HG03575 (cell line): ENCODE measurements around the gene MYH16.
"Not testable (repeated sequence)": the region's sequence is repeated elsewhere in the genome, so short reads cannot be mapped to it uniquely, and the experiment has no call there.

Source experiments
- ATAC-seq: cut with Tn5 transposase; IDR thresholded peaks from one replicate; pipeline ENCODE4 v1.9.1; 2021; ENCODE audit not compliant: unreplicated experiment, insufficient number of reproducible peaks, low FRiP score; ENCODE audit errors: extremely low read depth

The MYH16 gene

DNA sequence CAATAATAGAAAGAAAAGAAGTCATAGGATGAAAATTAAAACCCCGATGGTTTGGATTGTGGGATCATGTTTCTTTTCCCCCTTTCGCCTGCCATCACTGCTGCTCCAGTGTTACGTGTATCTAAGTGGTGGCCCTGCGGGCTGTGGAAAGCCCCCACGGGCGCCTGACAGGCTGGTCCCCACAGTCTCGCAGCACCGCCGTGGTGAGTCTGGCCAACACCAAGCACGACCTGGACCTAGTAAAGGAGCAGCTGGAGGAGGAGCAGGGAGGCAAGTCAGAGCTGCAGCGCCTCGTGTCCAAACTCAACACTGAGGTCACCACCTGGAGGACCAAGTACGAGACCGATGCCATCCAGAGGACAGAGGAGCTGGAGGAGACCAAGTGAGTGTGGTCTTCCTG lies 19.5 kb downstream of the MYH16 start:
- no peak for ATAC-seq

DNA sequence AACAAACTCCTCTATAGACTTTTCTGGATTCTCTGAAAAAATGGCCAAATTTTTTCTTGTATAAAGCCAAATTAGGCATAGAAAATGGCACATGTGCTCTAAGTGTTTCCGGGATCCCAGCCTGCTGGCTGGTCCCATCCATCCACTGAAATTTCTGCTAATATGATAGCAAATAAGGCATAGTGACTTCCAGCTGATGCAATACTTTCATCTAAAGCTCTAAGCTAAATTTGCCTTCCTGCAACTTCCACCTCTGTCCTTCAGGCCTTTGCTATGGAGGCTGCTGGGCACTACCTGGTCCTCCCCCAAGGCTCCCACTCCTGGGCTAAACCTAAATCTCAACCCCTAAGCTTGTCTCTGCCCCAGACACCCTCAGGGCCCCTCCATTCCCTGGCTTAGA lies 20.5 kb downstream of the MYH16 start:
- no peak for ATAC-seq

DNA sequence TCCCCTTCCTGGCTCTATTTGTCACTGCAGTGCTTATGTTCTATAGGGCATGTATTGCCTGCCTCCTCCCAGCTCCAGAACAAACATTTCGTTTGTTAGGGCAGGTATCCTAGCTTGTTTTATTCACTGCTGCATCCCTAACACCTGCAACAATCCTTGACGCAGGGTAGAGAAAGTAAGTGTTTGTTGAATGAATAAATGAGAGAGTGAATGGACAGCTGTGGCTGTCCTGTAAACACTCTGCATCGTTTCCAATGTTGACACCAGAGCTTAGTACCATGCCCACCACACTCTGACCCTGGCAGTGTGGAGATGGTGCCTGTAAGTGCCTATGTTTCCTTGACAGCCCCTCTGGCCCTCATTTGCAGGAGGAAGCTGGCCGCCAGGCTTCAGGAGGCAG lies 21.0 kb downstream of the MYH16 start:
- no peak for ATAC-seq

DNA sequence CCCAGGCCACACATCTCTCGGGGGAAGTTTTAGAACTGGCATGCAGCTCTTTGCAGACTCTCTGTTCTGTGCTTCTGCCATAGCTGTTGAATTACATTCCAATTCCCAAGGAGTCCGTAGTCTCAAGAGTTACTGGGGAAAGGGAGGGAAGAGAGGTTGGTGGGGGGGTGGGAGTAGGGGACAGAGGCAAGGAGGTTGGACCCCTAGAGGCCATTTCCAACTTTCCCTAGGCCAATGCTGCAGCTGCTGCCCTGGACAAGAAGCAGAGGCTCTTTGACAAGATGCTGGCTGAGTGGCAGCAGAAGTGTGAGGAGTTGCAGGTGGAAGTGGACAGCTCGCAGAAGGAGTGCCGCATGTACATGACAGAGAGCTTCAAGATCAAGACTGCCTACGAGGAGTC lies 23.8 kb downstream of the MYH16 start:
- ATAC-seq: no peak

DNA sequence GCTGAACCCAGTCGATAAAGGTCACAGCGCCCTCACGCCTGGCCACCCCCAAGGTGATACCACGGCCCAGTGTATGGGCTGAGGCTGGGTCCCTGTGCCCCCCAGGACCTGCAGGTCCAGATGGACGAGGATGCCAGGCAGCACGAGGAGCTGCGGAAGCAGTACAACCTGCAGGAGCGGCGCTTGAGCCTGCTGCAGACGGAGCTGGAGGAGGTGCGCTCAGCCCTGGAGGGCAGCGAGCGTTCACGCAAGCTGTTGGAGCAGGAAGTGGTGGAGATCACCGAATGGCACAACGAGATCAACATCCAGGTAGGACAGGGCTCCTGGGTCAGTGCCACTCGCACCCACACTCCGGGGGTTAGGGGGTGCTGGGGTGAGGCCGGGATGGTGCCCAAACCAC lies 28.9 kb downstream of the MYH16 start:
- ATAC-seq: no peak

DNA sequence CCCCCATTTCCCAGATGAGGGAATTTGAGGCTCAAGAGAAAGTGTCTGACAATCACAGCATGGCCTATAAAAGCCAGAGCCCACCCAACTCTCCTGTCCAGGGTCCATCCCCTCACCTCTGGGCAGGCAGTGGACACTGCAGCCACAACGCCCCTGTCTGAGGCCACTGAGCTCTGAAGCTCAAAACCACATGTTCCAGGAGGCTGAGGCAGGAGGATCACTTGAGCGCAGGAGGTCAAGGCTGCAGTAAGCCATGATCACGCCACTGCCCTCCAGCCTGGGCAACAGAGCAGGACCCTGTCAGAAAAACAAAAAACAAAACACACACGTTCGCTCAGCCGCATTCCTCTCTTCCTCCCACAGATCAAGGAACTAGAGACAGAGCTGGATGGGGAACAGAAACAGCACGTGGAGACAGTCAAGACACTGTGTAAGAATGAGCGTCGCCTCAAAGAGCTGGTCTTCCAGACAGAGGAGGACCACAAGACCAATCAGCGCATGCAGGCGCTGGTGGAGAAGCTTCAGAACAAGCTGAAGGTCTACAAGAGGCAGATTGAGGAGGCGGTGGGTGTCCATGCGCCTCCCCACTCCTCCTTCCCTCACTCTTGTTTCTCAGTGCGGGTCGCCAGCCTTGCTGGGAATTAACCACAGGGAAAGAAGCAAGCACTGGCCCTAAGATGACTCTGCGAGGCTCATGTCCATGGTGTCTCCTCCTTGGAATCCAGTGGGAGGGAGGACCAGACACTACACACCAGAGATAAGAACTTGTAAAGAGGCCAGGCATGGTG lies 33.0 kb downstream of the MYH16 start:
- no peak for ATAC-seq

DNA sequence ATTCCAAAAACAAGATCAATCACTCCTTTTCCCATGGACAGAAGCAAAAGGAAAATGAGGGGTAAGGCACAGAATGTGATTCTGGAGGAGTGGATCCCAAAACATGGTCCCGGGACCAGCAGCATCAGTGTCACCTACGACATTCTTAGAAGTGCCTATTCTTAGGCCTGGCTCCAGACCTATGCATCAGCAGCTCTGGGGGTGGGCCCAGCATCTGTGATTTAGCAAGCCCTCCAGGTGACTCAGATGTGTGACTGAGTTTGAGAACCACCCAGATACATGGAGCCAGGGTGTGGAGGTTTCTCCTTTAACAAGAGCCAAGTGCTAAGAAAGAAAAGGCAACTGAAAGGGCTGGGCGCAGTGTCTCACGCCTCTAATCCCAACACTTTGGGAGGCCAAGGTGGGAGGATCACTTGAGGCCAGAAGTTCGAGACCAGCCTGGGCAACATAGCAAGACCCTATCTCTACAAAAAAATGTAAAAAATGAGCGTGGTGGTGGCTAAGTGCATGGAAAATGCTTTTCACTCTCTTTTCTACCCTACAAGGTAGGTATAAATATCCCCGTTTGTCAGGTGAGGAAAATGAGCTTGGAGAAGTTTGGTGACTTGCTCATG lies 35.9 kb downstream of the MYH16 start:
- no peak for ATAC-seq

DNA sequence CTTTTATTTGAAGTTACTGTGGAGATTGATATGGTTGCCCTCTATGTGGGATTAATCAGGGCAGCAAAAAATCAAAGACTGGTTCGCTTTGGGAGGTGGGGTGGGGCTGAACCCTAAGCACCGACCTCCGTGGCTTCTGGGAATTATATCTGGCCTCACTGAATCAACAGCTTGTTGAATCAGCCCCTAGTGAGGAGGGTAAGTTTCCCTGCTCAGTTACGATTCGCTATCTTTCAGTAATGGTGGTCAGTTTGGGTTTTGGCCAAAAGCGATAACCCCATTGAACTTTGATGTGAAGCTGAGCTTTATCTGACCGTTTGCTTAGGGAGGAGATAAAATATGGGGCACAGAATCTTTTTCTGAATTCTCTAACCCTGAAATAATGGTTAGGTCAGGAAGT lies 36.5 kb downstream of the MYH16 start:
- no peak for ATAC-seq

DNA sequence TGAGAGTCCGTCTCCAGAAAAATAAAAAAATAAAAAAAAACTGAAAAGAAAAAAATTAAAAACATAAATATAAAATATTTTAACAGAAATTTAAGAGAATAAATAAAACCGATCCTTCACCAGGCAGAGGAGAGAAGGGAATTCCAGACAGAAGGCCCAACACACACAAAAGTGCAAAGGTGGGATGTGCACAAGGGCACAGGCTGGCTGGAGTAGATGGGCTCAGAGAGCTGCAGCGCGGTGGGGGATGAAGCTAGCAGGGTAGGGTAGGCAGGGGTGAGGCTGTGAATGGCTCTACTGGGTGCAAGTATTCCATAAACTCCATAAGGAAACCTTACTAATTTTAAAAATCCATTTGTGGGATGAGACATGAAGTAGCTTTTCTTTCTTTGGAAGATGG lies 37.4 kb downstream of the MYH16 start:
- no peak for ATAC-seq

DNA sequence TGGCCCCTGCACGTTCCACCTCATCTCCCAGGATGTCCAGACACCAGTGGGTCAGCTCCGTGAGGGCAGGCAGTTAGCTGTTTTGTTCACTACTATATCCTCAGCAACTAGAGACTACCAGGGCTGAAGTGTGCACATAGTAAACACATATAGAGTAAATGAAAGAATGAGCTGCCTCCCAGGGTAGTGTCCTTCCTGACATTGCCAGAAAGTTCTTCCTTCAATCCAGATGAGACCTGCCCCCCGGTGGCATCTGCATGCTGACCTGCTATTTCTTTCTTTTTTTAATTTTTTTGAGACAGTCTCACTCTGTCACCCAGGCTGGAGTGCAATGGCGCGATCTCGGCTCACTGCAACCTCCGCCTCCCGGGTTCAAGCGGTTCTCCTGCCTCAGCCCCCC lies 39.1 kb downstream of the MYH16 start:
- no peak for ATAC-seq

DNA sequence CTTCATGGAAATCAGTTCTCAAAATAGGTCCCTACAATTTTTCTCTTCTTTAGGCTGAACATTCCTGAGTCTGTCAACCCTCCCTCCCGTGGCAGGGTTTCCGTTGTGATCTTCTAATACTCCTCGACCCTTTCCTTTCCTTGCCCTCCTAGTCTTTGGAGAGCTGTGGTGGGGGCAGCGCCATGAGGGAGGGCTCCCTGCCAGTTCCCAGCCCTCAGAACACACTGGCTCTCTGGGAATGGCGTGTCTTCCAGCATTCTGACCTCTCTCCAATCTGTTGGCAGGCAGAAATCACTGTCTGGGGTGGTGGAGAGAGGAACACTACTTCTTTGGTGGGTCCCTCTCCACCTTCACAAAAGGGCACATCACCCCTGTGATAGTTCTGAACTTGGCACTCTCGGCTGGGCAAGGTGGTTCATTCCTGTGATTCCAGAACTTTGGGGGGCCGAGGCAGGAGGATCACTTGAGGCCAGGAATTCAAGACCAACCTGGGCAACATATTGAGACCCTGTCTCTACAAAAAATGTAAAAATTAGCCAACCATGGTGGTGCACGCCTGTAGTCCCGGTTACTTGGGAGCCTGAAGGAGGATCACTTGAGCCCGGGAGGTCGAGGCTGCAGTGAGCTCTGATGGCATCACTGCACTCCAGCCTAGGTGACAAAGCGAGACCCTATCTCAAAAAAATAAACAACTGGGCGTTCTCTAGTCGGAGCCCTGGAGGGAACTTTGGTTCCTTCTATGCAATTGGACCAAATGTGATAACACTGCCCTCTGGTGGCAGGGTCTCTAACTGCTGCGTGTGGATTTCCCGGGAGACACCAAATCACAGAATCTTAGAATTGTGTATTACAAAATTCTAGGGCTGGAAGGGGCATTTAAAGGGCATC lies 39.9 kb downstream of the MYH16 start:
- no peak for ATAC-seq

DNA sequence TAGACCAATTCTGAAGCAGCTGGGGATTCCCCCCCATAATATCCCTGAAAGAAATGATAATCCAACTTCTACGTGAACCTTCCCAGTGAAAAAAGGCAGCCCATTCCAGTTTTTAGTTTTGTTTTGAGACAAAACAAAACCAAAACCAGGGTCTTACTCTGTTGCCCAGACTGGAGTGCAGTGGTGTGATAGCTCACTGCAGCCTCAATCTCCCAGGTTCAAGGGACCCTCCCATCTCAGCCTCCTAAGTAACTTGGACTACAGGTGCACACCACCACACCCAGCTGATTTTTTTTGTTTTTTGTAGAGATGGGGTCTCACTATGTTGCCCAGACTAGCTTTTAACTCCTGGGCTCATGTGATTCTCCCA lies 40.5 kb downstream of the MYH16 start:
- no peak for ATAC-seq

DNA sequence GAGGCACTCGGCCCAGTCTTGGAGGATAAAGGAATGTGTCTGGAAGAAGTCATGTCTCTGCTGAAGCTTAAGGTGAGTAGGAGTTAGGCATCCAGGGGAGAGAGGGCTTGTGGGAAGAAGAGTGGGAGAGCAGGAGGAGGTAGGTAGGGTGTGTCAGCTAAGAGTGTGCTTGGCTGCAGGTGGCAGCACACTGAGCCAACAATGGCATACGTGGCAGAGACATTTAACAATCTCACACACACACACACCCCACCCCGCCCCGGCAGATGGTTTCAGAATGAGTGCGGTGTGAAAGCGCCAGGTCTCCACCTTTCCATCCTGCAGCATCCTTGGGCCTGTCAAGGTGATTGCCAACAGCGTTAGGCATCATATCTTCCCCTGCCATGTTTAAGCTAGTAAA lies 41.9 kb downstream of the MYH16 start:
- ATAC-seq: no peak

DNA sequence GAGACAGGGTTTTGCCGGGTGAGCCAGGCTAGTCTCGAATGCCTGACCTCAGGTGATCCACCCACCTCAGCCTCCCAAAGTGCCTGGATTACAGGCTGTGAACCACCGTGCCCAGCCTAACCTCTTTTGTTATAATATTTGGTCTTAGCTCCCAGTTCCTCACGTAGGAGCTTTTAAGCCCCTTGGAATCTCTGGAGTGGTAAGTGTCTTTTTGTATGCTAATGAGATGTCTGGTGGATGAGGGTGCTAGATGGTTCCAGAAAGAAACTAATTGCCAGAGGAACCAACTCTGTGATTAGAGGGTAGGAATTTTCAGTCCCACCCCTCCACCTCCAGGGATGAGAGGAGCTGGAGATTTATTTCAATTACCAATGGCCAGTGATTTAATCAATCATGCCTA lies 47.7 kb downstream of the MYH16 start:
- no peak for ATAC-seq

DNA sequence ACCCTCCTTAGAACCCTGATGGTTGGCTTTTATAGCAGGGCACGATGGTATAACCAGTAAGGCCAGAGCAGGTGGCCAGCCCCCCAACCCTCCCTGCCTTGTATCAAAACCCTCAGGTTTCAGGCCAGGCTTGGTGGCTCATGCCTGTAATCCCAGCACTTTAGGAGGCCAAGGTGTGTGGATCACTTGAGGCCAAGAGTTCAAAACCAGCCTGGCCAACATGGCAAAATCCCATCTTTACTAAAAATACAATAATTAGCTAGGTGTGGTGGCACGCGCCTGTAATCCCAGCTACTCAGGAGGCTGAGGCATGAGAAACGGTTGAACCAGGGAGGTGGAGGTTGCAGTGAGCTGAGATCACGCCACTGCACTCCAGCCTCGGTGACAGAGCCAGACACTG lies 50.0 kb downstream of the MYH16 start:
- ATAC-seq: not testable (repeated sequence)

DNA sequence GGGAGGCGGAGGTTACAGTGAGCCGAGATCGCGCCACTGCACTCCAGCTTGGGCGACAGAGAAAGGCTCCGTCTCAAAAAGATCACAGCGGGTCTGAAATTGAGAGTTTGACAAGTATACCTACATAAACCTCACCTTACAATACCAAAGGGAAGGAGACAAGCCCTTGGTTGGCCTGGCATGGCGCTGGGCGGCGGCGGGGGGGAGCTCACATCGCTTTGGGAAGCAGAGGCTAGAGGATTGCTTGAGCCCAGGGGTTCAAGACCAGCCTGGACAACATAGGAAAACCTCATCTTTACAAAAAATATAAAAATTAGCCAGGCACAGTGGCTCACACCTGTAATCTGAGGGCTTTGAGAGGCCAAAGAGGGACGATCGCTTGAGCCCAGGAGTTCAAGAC lies 51.9 kb downstream of the MYH16 start:
- no peak for ATAC-seq

DNA sequence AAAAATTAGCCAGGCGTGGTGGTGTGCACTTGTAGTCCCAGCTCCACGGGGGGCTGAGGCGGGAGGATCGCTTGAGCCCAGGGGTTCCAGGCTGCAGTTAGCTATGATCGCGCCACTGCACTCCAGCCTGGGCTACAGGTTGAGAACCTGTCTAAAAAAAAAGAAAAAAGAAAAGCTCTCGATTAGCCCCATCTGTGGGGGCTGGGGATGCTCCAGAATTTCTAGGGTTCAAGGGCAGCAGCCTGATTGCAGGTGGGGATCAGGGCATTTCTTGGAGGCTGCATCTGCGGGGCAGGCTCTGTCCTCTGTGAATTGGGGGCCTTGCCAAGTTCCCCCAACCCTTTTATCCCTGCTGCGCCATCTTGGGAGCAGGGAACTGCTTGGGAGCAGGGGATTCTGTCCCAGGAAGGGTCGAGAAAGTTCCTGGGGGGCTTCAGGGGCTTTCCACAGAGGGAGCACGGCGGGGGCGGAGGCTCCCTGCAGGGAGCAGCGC lies 52.4 kb downstream of the MYH16 start:
- ATAC-seq: no peak

DNA sequence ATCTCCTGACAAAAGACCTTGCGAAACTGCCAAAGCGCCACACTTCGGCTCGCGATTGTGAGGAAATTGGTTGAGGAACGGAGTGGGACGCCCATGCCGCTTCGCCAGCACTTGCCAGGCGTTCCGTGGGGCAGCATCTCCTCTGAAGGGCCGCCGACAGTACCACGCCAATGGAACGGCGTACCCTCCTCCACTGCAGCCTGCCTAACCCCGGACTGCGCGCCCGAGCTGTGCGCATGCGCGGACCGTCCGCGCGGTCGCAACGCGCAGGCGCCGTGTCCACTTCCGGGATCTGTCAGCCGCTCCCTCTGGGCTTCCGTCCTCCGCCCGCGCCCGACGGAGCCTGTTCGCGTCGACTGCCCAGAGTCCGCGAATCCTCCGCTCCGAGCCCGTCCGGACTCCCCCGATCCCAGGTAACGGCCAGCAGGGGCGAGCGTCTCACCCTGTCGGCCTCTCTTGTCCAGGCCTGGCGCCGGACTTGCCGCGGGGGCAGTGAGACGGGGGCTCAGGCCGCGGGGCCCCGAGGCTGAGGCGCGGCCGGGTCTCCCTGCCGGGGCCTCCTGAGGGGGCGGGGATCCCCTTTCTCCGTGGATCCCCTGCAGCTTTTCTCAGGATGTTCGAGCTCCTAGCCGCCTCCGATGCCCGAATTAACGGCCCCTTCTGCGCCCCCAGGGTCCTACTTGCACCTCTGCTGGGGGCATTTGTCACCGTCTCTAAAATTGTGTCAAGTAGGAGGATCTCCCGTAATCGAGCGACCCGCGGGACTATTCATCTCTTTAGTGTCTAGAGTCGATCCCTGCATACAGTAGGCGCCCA lies 53.2 kb downstream of the MYH16 start, which contains the start of gene ARPC1A:
Gene ARPC1A (plus strand): TSS at position 307 of the 816 bp plus-strand sequence. CDS start 7,456 bp downstream, outside the sequence.
- no peak for ATAC-seq

DNA sequence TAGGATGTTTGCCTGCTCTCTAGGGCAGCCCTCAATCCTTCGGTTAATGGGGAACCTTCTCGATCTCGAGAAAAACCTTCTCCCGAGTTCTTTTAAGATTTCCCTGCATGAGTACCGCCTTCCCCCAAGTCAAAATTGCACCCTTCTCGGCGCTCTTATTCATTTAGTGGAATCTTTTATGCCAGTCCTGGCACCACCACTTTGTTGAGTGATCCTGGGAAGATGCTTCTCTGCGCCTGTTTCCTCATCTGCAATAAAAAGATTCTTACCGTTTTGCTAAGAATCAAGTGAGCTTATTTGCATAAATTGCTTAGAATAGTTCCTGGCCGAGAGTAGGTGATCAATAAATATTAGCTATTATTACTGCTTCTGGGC lies 53.8 kb downstream of the MYH16 start:
- ATAC-seq: no peak
